Activated CD4-positive, alpha-beta T cell treated with anti-CD3 and anti-CD28 coated beads, Interleukin-2, Interleukin-6, amounts not matched to agents 100 ng/mL and 50 ng/mL, durations not matched to agents 16 hours and 8 hours (primary cell): ENCODE results near the gene UPF1.
"Not testable (repeated sequence)": the region's sequence is repeated elsewhere in the genome, so short reads cannot be mapped to it uniquely, and the experiment has no call there.

ENCODE experiments used
- DNase-seq: peaks from one replicate; pipeline ENCODE4 v3.0.0-alpha.2; 2020

The UPF1 gene

DNA sequence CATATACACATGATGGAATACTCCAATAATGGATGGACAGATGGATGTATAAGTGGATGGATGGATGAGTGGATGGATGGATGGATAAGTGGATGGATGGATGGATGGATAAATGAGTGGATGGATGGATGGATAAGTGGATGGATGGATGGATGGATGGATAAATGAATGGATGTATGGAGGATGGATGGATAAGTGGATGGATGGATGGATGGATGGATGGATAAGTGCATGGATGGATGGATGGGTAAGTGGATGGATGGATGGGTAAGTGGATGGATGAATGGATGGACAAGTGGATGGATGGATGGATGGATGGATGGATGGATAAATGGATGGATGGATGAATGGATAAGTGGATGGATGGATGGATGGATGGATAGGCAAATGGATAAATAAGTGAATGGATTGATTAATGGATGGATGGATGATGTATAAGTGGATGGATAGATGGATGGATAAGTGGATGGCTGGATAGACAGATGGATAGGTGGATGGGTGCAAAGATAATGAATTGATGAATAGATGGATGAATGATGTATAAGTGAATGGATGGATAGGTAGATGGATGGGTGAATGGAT is 32.3 kb upstream of the UPF1 start:
- DNase-seq: no peak

DNA sequence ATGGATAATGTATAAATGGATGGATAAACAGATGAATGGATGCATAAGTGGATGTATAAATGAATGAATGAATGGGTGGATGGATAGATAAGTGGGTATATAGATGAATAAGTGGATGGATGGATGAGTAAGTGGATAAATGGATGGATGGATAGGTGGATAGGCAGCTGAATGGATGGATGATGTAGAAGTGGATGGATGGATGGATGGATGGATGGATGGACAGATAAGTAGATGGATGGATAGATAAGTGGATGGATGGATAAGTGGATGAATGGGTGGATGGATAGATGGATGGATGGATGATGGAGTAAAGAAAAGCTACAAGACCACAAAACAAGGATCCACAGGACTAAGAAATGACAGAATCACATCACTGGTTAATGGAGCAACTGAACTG is 31.7 kb upstream of the UPF1 start:
- DNase-seq: no peak

GRCh38 chr19:18800636-18801035 is 31.1 kb upstream of the UPF1 start:
- no peak for DNase-seq

DNA sequence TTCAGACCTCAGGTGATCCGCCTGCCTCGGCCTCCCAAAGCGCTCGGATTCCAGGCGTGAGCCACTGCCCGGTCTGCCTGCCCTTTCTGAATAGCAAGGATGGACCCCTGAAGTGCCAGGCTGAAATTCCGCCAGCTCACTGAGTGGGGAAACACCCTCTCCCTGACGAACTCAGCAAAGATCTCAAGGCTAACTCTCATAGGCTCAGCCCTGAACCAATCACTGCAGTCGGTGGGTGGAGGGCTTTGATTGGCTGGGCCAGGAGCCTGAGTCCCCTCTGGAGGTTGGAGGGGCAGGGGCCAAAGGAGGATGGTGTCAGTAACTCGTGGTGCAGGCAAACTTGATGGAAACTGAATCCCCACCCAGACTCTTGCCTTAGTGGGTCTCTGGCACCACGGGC is 29.4 kb upstream of the UPF1 start:
- no peak for DNase-seq

GRCh38 chr19:18803550-18804138 is 28.1 kb upstream of the UPF1 start:
- DNase-seq: no peak

- no peak for DNase-seq
Measured at GRCh38 chr19:18804139-18804601, 27.6 kb upstream of the UPF1 start.

GRCh38 chr19:18804643-18805042 is 27.1 kb upstream of the UPF1 start:
- no peak for DNase-seq

- no peak for DNase-seq
Measured at GRCh38 chr19:18807861-18808331, 23.9 kb upstream of the UPF1 start.

DNA sequence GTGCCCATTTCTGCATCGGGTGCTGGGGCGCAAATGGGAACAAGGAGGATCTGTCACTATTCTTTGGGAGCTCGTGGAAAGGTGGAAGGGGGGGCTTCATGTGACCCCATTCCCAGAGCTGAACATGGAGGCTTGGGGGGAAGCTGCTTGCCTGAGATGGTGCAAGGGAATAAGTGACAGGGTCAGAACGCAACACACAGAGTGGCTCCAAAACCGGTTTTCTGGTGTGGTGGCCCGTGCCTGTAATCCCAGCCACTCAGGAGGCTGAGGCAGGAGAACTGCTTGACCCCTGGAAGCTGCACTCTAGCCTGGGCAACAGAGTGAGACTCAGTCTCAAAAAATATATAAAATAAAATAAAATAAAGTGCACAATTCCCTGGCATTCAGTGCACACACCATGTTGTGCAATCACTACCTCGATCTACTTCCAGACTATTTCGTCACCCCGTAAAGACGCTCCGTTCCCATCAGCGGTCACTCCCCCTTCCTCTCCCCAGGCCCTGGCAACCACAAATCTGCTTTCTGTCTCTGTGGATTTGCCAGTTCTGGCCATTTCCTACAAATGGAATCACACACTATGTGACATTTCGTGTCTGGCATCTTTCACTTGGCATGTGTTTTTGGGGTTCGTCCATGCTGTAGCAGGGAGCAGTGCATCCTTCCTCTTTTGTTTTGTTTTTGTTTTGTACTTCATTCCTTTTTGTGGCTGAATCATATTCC is 22.4 kb upstream of the UPF1 start:
- no peak for DNase-seq

- not testable (repeated sequence) for DNase-seq
Measured at GRCh38 chr19:18811638-18812037, 20.1 kb upstream of the UPF1 start.

DNA sequence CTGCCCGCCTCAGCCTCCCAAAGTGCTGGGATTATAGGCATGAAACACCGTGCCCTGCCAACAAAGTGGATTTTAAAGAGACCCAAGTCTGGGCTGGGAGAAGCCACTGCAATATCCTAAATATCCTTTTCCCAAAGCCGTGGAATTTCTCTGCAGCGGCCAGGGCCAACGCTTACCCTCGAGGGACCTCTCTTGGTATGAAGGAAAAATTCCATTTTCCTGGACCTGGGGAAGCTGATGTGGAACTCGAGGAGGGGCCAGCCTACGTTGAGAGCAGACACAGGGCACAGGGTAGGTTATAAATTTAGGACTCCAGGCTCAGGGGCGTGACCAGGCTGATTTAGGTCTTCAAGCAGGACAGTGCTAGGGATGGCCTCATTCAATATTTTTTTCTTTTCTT is 17.7 kb upstream of the UPF1 start:
- no peak for DNase-seq

DNA sequence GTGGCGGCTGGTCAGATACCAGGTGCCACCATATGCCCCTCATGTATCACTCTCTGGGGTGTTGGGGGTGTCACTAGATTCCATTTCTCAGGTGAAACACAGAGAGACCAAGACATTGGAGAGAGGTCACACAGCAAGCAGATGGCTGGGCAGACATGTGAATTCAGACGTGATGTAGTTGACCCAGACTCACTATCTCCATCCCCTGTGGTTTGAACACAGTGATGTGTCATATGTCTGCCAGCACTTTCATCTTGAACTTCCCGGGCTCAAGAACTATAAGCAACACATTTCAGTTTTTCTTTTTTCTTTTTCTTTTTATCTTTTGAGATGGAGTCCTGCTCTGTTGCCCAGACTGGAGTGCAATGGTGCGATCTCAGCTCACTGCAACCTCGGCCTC is 16.1 kb upstream of the UPF1 start:
- no peak for DNase-seq

GRCh38 chr19:18816645-18817044 is 15.1 kb upstream of the UPF1 start:
- not testable (repeated sequence) for DNase-seq

- no peak for DNase-seq
Measured at GRCh38 chr19:18817574-18817973, 14.2 kb upstream of the UPF1 start.

GRCh38 chr19:18828786-18829185 is 3.0 kb upstream of the UPF1 start:
- DNase-seq: no peak

- DNase-seq: no peak
Measured at GRCh38 chr19:18830488-18830887, 1.3 kb upstream of the UPF1 start.

DNA sequence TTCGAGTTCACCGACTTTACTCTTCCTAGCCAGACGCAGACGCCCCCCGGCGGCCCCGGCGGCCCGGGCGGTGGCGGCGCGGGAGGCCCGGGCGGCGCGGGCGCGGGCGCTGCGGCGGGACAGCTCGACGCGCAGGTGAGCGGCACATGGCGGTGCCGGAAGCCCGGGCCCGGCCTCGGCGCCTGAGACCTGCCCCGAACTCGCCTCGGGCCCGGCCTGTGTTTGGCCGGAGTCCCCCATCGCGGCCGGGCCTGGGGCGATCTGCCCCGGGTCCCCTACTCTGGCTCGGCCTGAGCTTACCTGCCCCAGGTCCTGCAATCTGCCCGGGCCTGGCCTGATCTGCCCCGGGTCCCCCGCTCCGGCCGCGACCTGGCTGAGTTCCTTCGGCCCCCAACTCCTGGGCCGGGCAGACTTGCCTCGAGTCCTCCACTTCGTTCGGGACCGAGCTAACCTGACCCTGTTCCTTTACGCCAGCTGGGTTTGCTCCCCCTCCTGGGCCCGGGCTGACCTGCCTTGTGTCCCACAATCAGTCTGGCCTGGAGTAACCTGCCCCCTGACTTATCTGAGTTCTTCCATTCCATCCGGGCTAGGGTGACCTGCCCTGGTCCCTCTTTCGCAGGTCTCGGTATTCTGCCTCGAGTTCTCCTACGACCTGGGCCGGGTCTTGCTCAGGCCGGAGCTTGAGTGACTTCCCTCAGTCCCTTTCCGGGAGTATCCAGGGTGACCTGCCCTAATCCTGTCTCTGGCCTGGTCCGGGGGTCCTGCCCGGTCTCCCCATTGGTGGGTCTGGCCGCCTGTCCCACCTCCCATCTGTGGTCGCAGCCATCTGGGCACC is 764 bp downstream of the UPF1 start:
- peak; percentile 41 for DNase-seq

GRCh38 chr19:18833141-18833476 is 1.4 kb downstream of the UPF1 start:
- no peak for DNase-seq

GRCh38 chr19:18833849-18834643 is 2.3 kb downstream of the UPF1 start:
- no peak for DNase-seq

GRCh38 chr19:18834644-18834984 is 2.9 kb downstream of the UPF1 start:
- DNase-seq: no peak

GRCh38 chr19:18839465-18840287 is 7.9 kb downstream of the UPF1 start:
- DNase-seq: no peak
